Kidney tubule cell (primary cell): Measurements from ENCODE around the gene COQ8A.

Experiments used
- DNase-seq: peaks from one replicate; pipeline ENCODE4 v3.0.0-alpha.2; 2018; ENCODE audit warnings: low spot score

Gene COQ8A

DNA sequence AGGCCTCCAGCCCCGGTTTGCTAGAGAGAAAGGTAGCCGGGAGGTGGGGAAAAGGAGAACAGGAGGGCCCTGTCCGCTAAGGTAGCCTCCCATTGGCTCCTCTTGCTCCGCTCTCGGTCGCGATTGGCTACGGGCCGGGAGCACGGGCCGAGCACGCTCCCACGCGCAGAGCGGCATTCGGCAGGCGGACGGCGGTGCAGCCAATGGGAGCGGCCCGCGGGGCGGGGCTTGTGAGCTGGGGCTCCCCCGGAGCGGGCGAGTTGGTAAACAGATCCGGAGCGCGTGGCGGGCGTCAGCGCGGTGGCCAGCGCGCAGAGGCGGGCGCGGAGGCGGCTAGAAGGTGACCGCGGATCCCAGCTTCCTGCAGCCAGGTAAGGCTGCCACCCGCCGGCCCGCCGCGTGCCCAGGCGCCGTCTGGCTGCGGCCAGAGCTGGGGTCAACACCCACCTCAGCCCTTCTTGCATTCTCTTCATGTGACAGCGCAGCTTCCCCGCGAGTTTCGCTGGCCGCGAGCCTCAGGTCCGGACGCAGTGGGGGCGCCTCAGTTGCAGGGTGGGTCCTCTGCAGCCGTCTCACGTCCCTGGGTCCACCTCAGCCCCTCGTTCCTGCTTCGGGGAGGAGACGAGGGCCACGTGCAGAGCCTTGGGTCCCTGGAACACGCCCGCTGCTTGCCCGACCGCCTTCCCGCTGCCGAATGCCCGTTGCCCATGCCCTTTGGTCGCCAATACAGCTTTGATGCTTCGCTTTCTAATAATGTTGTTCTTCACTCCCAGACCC, at the start of gene COQ8A:
COQ8A (plus strand) TSS at position 266 of the 777 bp plus-strand sequence. CDS start 21,092 bp downstream, outside the sequence.
- peak; percentile 100 for DNase-seq

- no peak for DNase-seq
Measured at GRCh38 chr1:226890331-226891108, 49.6 kb upstream of the COQ8A start.

GRCh38 chr1:226891346-226891745, 48.7 kb upstream of the COQ8A start:
- DNase-seq, result no peak

- peak; percentile 23 for DNase-seq
Measured at GRCh38 chr1:226891846-226892523, 48.1 kb upstream of the COQ8A start.

DNA sequence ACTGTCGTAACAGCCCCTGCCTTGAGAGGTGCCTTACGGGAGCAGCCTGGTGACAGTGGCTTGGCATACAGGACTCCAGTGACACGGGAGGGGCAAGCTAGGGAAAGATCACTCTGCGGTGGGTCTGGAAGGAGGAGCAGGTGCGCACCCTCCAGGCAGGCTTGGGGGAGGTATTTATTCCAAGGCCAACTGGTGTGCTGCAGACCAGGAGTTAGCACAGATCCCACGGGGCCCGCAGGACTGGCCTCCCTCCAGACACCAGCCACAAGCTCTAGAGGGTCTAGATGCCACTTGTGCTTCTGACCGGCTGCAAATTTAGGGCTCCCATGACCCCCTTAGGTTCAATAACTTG, 47.6 kb upstream of the COQ8A start:
- DNase-seq, result no peak

GRCh38 chr1:226893936-226894335, 46.2 kb upstream of the COQ8A start:
- no peak for DNase-seq

DNA sequence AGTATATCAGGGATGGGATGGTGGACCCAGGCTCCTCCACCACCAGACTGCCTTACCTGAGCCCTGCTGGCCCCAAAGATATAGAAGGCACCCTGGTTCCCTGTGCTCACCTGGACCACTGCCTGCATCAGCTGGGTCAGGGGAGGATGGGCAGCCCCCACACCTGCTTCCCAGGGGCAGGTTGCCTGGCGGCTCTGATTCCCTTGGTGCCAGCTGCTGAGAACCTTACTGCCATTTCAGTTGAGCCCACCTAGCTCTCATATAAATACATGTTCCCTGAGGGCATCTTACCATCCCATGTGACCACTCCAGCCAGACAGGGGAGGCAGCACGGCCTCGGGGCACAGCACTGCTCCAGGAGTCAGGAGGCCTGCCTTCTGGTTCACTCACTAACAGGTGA, 45.3 kb upstream of the COQ8A start:
- DNase-seq, result no peak

- no peak for DNase-seq
Measured at GRCh38 chr1:226895644-226896043, 44.5 kb upstream of the COQ8A start.

GRCh38 chr1:226898246-226898645, 41.8 kb upstream of the COQ8A start:
- DNase-seq, result no peak

GRCh38 chr1:226901421-226901820, 38.7 kb upstream of the COQ8A start:
- DNase-seq, result no peak

- DNase-seq, result no peak
Measured at GRCh38 chr1:226902601-226903000, 37.5 kb upstream of the COQ8A start.

DNA sequence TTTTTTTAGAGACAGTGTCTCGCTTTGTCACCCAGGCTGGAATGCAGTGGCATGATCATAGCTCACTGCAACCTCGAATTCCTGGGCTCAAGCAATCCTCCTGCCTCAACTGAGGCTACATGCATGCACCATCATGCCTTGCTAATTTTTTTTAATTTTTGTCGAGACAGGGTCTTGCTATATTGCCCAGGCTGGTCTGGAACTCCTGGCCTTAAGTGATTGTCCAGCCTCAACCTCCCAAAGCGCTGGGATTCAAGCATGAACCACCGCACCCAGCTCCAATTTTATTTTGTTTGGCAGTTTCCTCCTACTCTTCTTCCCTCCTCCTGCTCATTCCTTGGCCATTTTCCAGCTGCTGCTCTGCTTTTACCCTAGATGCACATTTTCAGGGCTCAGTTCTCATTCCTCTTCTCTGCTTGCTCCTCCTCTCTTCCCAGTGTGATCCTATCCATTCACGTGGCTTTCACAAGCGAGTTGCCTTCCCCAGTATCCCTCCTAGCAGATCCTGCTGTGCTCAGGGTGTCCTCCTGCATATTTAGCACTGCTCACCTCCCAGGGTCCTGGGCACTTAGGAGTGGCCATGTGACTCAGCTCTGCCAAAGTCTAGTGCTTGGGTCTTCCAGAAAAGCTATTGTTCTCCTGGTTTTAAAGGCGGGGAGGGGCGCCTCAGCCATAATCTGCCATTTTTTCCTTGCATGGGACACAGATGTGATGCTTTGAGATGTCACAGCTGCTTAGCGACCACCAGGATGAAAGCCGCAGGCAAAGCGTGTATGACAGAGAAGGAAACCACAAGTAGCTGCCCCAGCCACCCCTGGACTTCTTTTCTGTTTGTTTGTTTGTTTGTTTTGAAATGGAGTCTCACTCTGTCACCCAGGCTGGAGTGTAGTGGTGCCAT, 36.0 kb upstream of the COQ8A start:
- no peak for DNase-seq

GRCh38 chr1:226904772-226905171, 35.3 kb upstream of the COQ8A start:
- no peak for DNase-seq

DNA sequence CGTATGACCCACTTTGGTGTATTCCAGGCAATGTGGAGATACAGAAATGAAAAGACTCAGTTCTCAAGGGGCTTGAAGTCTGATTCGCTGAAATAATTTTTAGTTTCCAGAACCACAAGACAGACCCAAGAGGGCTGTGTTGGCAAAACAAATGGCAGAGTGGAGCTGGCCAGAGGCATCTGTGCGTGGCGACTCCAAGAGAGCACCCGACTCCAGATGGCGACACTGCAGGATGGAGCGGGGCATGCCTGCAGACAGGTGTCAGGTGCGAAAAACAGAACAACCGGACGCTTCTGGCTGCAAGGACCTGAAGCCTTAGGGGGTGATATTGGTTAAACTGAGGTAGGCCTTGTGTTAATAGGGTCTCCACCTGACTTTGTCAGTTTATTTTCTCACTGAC, 31.7 kb upstream of the COQ8A start:
- DNase-seq, result no peak

DNA sequence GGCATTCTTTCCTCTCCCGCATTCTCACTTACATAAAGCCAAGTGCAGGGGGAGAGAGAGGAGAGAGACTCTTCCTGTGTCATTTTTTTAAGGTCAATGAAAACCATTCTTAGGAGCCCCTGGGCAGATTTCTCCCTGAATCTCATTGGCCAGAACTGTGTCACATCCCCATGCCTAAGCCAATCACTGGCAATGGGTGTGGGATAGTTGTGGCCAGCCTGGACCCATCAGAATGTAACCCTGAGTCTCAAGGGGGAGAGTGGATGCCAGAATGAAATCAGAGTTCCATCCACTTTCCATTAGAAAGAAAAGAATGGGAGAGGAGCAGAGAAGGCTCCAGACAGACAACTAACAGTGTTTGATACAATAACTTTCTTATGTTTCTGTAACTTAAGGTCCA, 31.2 kb upstream of the COQ8A start:
- no peak for DNase-seq

DNA sequence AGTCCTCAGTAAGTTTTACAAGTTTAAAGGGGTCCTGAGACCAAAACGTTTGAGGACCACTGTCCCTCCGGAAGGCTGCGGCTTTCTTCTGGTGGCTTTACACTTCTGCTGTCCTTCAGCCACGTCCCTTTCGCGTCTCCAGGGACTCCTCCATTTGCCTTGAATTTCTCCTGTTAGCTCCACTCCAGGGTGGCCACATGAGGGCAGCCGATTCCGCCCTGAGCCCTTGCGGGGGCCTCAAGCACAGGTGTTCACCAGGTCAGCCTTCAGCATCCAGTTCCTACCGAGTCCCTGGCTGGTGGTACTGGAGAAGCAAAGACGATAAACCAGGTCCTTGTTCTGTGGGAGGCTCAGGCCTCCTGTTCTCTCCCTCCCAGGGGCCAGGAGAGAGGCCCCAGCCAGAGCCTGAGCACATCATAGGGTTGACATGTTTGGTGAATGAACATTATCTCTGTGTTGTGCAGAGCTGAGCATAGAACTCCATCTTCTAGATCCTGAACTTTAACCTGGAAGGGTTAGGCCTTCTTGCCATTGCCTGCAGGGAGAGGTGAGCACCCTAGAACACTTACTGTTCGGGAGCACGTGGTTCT, 27.4 kb upstream of the COQ8A start:
- peak; percentile 71 for DNase-seq

DNA sequence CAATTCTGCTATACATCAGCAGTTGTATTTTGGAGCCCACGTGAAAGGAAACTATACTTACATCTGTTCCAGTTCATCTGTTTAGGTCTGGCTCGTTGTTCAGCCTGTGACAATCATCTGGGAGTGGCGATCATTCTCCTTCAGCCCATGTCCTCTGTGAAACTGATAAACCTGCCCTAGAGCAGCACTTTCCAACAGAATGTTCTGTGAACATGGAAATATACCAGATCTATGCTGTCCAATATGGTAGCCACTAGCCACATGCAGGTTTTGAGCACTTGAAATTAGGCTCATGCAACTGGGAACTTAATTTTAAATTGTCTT, 24.5 kb upstream of the COQ8A start:
- no peak for DNase-seq

- DNase-seq, result no peak
Measured at GRCh38 chr1:226916497-226916896, 23.6 kb upstream of the COQ8A start.

DNA sequence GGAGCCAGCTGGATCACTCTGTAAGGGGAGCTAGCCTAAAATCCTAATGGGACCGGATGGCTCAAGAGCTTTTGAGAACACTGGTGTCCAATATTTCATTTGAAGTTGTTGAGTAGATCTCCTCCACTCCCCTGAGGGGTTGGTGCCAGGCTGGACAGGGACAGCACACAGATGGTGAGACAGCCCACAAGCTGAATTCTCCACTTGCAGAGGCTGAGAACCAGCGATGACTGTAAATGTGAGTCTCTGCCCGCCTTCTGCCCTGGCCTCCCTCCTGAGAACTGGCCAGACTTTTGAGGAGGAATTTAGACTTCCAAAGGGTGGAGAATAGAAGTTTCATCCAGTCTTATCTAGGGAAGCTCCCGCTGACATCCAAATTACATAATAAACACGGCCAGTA, 20.5 kb upstream of the COQ8A start:
- DNase-seq, result no peak

DNA sequence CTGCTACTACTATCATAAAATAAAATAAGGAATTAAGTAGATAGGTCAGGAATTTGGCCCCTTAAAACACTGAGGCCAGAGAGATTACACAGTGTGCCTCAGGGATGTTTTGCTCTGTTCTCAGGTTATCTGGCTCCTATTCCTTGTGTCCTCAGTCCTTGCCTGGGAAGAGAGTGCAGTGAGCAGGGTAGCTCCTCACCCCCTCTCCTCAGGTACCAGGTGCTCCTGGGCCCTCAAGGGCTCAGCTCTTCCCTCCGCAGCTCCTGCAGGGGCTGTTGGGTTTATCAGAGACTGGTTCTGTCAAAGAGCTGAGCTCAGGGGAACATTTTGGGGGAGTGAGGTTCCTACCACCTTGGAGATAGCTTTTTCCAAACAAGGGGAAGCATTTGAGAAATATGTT, 20.1 kb upstream of the COQ8A start:
- DNase-seq, result no peak

DNA sequence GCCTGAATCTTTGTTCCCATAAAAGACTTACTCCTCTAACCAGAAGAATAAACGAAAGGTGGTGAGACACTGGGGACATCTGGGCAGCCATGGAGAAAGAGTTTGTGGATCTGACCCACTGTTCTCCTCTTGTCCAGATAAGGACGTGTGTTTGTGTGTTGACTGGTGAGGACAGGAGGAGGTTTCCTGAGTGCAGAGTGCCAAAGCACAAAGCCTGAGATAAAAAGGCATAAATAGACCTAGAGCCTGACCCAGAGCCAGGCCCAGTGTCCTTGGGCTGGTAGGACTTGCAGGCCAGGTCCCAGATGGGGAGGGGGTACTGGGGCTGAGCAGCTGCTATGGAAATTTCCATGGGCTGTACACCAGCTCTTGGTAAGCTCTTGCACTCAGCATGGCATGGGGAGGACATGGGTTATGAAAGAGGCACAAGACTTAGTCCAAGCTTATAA, 19.6 kb upstream of the COQ8A start:
- no peak for DNase-seq

GRCh38 chr1:226921504-226921903, 18.6 kb upstream of the COQ8A start:
- no peak for DNase-seq
